GDM1 (cell line): ENCODE measurements around the gene PCDHA6.
"Not testable (repeated sequence)": the region's sequence is repeated elsewhere in the genome, so short reads cannot be mapped to it uniquely, and the experiment has no call there.

ENCODE experiments used
- DNase-seq: peaks from one replicate; lab custom pipeline; 2025; lab: John Stamatoyannopoulos, UW

The PCDHA6 gene

GRCh38 chr5:140821375-140822280 lies 6.1 kb upstream of the PCDHA6 start, which contains the start of gene PCDHA5:
TSS of gene PCDHA5 (plus strand) at chr5:140821613.
- no peak for DNase-seq

- no peak for DNase-seq
Observed at GRCh38 chr5:140822281-140822629, 5.5 kb upstream of the PCDHA6 start.

GRCh38 chr5:140822969-140823368 lies 4.8 kb upstream of the PCDHA6 start:
- not testable (repeated sequence) for DNase-seq

GRCh38 chr5:140823475-140823874 lies 4.3 kb upstream of the PCDHA6 start:
- no peak for DNase-seq

GRCh38 chr5:140828362-140828737 lies 590 bp downstream of the PCDHA6 start:
- DNase-seq = no peak

GRCh38 chr5:140829511-140830501 lies 2.0 kb downstream of the PCDHA6 start:
- DNase-seq = not testable (repeated sequence)

- no peak for DNase-seq
Observed at GRCh38 chr5:140833993-140834392, 6.2 kb downstream of the PCDHA6 start, which contains the start of gene PCDHA7. TSS of gene PCDHA7 (plus strand) at chr5:140834269. CDS start at chr5:140834384, 115 bp downstream.

- DNase-seq = not testable (repeated sequence)
Observed at GRCh38 chr5:140834439-140835008, 6.8 kb downstream of the PCDHA6 start.

- no peak for DNase-seq
Observed at GRCh38 chr5:140835622-140836510, 8.1 kb downstream of the PCDHA6 start.

GRCh38 chr5:140840978-140841962 lies 13.5 kb downstream of the PCDHA6 start, which contains the start of gene PCDHA8:
TSS of gene PCDHA8 (plus strand) at chr5:140841187. CDS start at chr5:140841322, 135 bp downstream.
- peak; percentile 16 for DNase-seq

GRCh38 chr5:140842798-140843733 lies 15.3 kb downstream of the PCDHA6 start:
- no peak for DNase-seq

- DNase-seq = not testable (repeated sequence)
Observed at GRCh38 chr5:140848139-140849102, 20.7 kb downstream of the PCDHA6 start, which contains the start of gene PCDHA9. TSS of gene PCDHA9 (plus strand) at chr5:140848382. CDS start at chr5:140848496, 114 bp downstream.

GRCh38 chr5:140849831-140850634 lies 22.3 kb downstream of the PCDHA6 start:
- not testable (repeated sequence) for DNase-seq

GRCh38 chr5:140855772-140856674 lies 28.3 kb downstream of the PCDHA6 start, which contains the start of gene PCDHA10:
TSS of gene PCDHA10 (plus strand) at chr5:140855897. CDS start at chr5:140856049, 152 bp downstream.
- no peak for DNase-seq
